Parathyroid adenoma (tissue), 2 donors: ENCODE measurements around the gene PCSK6.

Experiments used
- H2AFZ ChIP-seq: fragments of 300-600 bp; sonication (generic); one replicate; pipeline ENCODE4 v1.7.0; 2017; ENCODE audit warnings: antibody characterized with exemption, mild to moderate bottlenecking
- H3K27ac ChIP-seq: fragments of 300-600 bp; sonication (generic); one replicate; pipeline ENCODE4 v1.7.0; 2017
- H3K27me3 ChIP-seq: fragments of 300-600 bp; sonication (generic); one replicate; pipeline ENCODE4 v1.7.0; 2017; ENCODE audit warnings: low read length; ENCODE audit not compliant: control insufficient read depth, insufficient read depth
- H3K36me3 ChIP-seq: fragments of 300-600 bp; sonication (generic); one replicate; pipeline ENCODE4 v1.7.0; 2017; ENCODE audit warnings: low read length; ENCODE audit not compliant: control insufficient read depth, insufficient read depth
- H3K4me1 ChIP-seq: fragments of 300-600 bp; sonication (generic); one replicate; pipeline ENCODE4 v1.7.0; 2017; ENCODE audit warnings: control low read depth
- H3K4me2 ChIP-seq: fragments of 300-600 bp; sonication (generic); one replicate; pipeline ENCODE4 v1.7.0; 2017; ENCODE audit warnings: low read length
- H3K4me3 ChIP-seq: fragments of 300-600 bp; sonication (generic); one replicate; pipeline ENCODE4 v1.7.0; 2017; ENCODE audit warnings: low read depth, low read length
- H3K79me2 ChIP-seq: fragments of 300-600 bp; sonication (generic); one replicate; pipeline ENCODE4 v1.7.0; 2017; ENCODE audit warnings: control low read depth
- H3K9ac ChIP-seq: fragments of 300-600 bp; sonication (generic); one replicate; pipeline ENCODE4 v1.7.0; 2017; ENCODE audit warnings: mild to moderate bottlenecking
- H3K9me3 ChIP-seq: fragments of 300-600 bp; sonication (generic); one replicate; pipeline ENCODE4 v1.7.0; 2017; ENCODE audit warnings: low read length; ENCODE audit not compliant: control insufficient read depth
- TF ChIP-seq, protein P1 (sequence below): fragments of 300-600 bp; sonication (generic); IDR thresholded peaks from one replicate; pipeline ENCODE4 v1.7.0; 2017; ENCODE audit warnings: antibody characterized with exemption, mild to moderate bottlenecking
- donor health status: primary hyperparathyroidism.

Gene PCSK6

DNA sequence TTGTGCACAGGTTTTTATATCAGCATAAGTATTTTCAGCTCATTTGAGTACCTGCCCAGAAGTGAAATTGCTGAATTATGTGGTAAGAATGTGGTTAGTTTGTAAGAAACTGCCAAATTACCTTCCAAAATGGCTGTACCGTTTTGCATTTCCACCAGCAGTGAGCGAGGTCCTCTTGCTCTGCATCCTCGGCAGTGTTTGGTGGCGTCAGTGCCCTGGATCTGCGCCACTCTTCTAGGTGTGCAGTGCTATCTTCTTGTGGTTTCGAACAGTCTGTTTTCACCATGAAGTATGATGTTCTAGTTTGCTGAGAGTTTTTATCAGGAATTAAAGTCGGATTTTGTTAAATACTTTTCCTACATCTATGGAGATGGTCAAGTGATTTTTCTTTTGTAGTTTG lies 24.8 kb upstream of the PCSK6 start:
- H3K9ac ChIP-seq: no peak overlapping the region
- no peaks in the 10 kb centered on the region for H3K9me3 ChIP-seq
- no peaks in the 10 kb centered on the region for H3K36me3 ChIP-seq
- H2AFZ ChIP-seq: no peak overlapping the region
- H3K79me2 ChIP-seq: no peaks in the 10 kb centered on the region
- H3K4me1 ChIP-seq: no peaks in the 10 kb centered on the region
- H3K27ac ChIP-seq: no peak overlapping the region
- TF ChIP-seq, protein P1, sequence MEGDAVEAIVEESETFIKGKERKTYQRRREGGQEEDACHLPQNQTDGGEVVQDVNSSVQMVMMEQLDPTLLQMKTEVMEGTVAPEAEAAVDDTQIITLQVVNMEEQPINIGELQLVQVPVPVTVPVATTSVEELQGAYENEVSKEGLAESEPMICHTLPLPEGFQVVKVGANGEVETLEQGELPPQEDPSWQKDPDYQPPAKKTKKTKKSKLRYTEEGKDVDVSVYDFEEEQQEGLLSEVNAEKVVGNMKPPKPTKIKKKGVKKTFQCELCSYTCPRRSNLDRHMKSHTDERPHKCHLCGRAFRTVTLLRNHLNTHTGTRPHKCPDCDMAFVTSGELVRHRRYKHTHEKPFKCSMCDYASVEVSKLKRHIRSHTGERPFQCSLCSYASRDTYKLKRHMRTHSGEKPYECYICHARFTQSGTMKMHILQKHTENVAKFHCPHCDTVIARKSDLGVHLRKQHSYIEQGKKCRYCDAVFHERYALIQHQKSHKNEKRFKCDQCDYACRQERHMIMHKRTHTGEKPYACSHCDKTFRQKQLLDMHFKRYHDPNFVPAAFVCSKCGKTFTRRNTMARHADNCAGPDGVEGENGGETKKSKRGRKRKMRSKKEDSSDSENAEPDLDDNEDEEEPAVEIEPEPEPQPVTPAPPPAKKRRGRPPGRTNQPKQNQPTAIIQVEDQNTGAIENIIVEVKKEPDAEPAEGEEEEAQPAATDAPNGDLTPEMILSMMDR: no peak
- no peak overlapping the region for H3K4me2 ChIP-seq
- no peaks in the 10 kb centered on the region for H3K27me3 ChIP-seq
- H3K4me3 ChIP-seq: no peak overlapping the region

- TF ChIP-seq, protein P1: no peak
- no peaks in the 10 kb centered on the region for H3K9me3 ChIP-seq
Observed at GRCh38 chr15:101511717-101512116, 22.2 kb upstream of the PCSK6 start.

DNA sequence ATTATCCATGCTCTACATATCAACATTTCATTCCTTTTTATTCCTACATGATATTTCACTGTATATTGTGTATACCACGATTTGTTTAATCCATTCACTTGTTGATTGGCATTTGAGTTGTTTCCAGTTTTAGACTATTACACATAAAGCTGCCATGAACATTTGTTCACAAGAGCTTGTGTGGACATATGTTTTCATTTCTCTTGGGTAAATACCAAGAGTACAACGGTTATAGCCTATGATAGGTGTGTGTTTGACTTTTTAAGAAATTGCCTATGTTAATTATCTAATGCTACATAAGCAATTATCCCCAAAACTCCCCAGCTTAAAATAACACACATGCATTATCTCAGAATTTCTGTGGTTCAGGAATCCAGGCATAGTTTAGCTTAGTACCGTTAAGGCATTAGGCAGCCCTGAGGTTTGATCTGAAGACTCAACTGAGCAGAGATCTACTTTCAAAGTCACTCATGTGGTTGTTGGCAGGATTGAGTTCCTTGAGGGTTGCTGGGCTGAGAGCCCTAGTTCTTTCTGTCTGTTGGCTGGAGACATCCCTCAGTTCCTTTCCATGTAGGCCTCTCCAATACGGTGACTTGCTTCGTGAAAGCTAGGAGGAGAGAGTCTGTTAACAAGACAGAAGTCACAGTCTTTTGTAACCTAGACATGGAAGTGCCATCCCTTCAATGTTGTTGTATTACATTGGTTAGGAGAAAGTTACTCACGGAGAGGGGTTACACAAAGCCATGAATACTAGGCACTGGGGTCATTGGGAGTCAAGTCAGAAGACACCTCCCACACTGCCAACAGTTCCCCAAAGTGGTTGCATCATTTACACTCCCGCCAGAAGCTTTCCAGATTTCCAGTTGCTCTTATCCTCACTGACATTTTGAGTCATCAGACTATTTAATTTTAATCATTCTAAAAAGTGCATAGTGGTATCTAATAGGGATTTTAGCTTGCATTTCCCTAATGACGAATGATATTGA lies 21.0 kb upstream of the PCSK6 start:
- Histone ChIP-seq H3K4me2 (no peak overlapping the region), H3K9me3 (no peaks in the 10 kb centered on the region), H3K27ac (no peak overlapping the region), H2AFZ (no peak overlapping the region), H3K4me1 (no peaks in the 10 kb centered on the region), H3K4me3 (no peak overlapping the region), H3K36me3 (no peaks in the 10 kb centered on the region), H3K9ac (no peak overlapping the region), H3K27me3 (no peaks in the 10 kb centered on the region), H3K79me2 (no peaks in the 10 kb centered on the region)
- TF ChIP-seq, protein P1: no peak

More at GRCh38 chr15:101511717-101512116, 22.2 kb upstream of the PCSK6 start:
- Histone ChIP-seq H3K27me3 (no peaks in the 10 kb centered on the region), H3K4me1 (no peaks in the 10 kb centered on the region), H3K27ac (no peak overlapping the region), H3K79me2 (no peaks in the 10 kb centered on the region), H3K36me3 (no peaks in the 10 kb centered on the region), H2AFZ (no peak overlapping the region), H3K9ac (no peak overlapping the region), H3K4me2 (no peak overlapping the region), H3K4me3 (no peak overlapping the region)

- Histone ChIP-seq H3K4me2 (no peak overlapping the region), H3K9me3 (no peaks in the 10 kb centered on the region), H3K9ac (no peak overlapping the region), H2AFZ (no peak overlapping the region), H3K79me2 (no peaks in the 10 kb centered on the region), H3K27ac (no peak overlapping the region), H3K4me1 (no peaks in the 10 kb centered on the region), H3K4me3 (no peak overlapping the region), H3K27me3 (no peaks in the 10 kb centered on the region), H3K36me3 (no peaks in the 10 kb centered on the region)
- TF ChIP-seq, protein P1: no peak
Observed at GRCh38 chr15:101509279-101509678, 19.8 kb upstream of the PCSK6 start.
